Common myeloid progenitor, CD34-positive (primary cell): ENCODE data around the gene ENPP3. TPM values are rescaled to one million over a fixed set of nuclear protein-coding genes. Genes with fewer than 3 reads are reported as not detected.

Source experiments
- CTCF ChIA-PET: fragments of 350-600 bp; sonication (Branson Sonifier 250); formaldehyde crosslinking; loops from one replicate; lab custom pipeline; 2021; ENCODE audit warnings: antibody characterized with exemption; lab: Charles Lee
- POLR2A ChIA-PET: fragments of 350-600 bp; sonication (Branson Sonifier 250); formaldehyde crosslinking; loops from one replicate; lab custom pipeline; 2021; ENCODE audit warnings: antibody characterized with exemption; lab: Charles Lee
- DNase-seq, 3 donors: peaks; one replicate each; pipeline versions ENCODE4 v3.0.0 to v3.0.0-alpha.2; 2013
- H3K27ac ChIP-seq, 2 experiments: 1 replicate in 1 of 2; 2 replicates in 1 of 2; pipeline ENCODE4 v1.7.0; 2013; ENCODE audit warnings: inconsistent platforms in 2 of 2, low read length in 2 of 2, mild to moderate bottlenecking in 2 of 2, low read depth in 1 of 2, moderate library complexity in 1 of 2; ENCODE audit not compliant: severe bottlenecking in 2 of 2, insufficient read depth in 1 of 2, poor library complexity in 1 of 2
- H3K27me3 ChIP-seq, 5 experiments: replicated peaks in 2 of 5; 1 replicate in 3 of 5; 2 replicates in 2 of 5; pipeline versions ENCODE4 v1.6.1 to v1.7.0; 2013; ENCODE audit warnings: low read length in 4 of 5, mild to moderate bottlenecking in 2 of 5, moderate library complexity in 2 of 5, inconsistent platforms in 1 of 5; ENCODE audit not compliant: insufficient read depth in 5 of 5, control insufficient read depth in 4 of 5
- H3K36me3 ChIP-seq, 4 experiments: 1 replicate in 2 of 4; 2 replicates in 2 of 4; pipeline versions ENCODE4 v1.6.1 to v1.7.0; 2013; ENCODE audit warnings: low read length in 3 of 4, control low read depth in 1 of 4, mild to moderate bottlenecking in 1 of 4; ENCODE audit not compliant: control insufficient read depth in 4 of 4, insufficient read depth in 4 of 4
- H3K4me1 ChIP-seq, 4 experiments: 1 replicate in 3 of 4; 2 replicates in 1 of 4; pipeline versions ENCODE4 v1.6.1 to v1.7.1; 2013; ENCODE audit warnings: low read length in 3 of 4, mild to moderate bottlenecking in 3 of 4, control low read depth in 1 of 4, inconsistent platforms in 1 of 4, moderate library complexity in 1 of 4; ENCODE audit not compliant: control insufficient read depth in 4 of 4, insufficient read depth in 4 of 4; ENCODE audit errors: control extremely low read depth in 1 of 4
- H3K4me3 ChIP-seq, 7 experiments: 1 replicate in 4 of 7; 2 replicates in 3 of 7; pipeline versions ENCODE4 v1.5.1 to v1.7.0; 2013; ENCODE audit warnings: mild to moderate bottlenecking in 7 of 7, low read length in 6 of 7, moderate library complexity in 6 of 7, inconsistent platforms in 2 of 7, low read depth in 2 of 7, control low read depth in 1 of 7; ENCODE audit not compliant: insufficient read depth in 4 of 7, control insufficient read depth in 1 of 7; ENCODE audit errors: extremely low read depth in 1 of 7
- H3K9me3 ChIP-seq, 5 experiments: 1 replicate in 4 of 5; 2 replicates in 1 of 5; pipeline versions ENCODE4 v1.6.1 to v1.7.1; 2013; ENCODE audit warnings: low read length in 4 of 5, mild to moderate bottlenecking in 2 of 5, inconsistent platforms in 1 of 5, low read depth in 1 of 5, moderate library complexity in 1 of 5; ENCODE audit not compliant: control insufficient read depth in 4 of 5, insufficient read depth in 2 of 5; ENCODE audit errors: control extremely low read depth in 1 of 5
- WGBS: methylation state at CpG from one replicate; pipeline ENCODE4 v1.1.5; 2013; ENCODE audit not compliant: insufficient coverage; 5-methylcytosine and 5-hydroxymethylcytosine counted together
- polyA plus RNA-seq: library from polyadenylated mRNA; unstranded; fragments of 120-200 nt; gene quantifications from one replicate; pipeline ENCODE4 v1.2.1, GENCODE V29; 2013

The ENPP3 gene
- 0.70 TPM for polyA plus RNA-seq

DNA sequence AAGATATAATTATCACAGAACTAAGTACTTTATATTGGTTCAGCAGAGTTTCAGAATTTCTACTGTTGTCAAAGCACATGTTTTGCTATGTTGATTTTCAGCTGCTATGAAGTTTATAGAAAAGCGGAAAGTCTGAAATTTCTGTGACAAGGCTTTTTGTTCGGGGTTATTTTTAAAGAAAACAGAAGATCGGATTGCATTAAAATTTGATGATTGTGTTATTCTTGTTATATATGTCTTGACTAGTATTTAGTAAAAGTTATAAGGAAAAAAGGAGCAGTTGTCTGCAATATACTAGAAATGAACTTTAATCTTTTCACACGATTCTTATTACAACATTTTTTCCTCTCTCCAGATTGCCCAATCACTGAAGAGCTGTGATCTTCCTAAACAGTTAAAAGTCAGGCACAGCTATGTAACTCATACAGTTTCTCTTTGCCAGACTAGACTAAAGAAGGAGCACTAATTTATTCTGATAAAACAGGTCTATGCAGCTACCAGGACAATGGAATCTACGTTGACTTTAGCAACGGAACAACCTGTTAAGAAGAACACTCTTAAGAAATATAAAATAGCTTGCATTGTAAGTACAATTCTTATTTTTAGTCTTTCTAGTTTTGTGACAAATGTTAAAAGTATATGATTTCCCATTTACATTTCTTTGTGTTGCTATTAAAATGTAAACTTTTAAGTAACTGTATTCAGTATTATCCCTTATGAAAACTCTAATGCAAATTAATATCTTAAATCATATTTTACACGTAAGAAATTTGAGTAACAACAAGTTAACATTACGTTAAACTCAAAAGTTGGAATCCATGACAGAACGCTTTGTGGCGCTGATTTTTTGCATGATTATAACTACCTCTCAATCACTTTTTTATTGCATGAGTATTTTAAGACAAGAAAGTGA lies at the start of gene ENPP3:
ENPP3 (plus strand) TSS at position 423 of the 913 bp plus-strand sequence; CDS start at position 506, 83 bp downstream.
- H3K4me3 ChIP-seq = no peak within 1 kb of the TSS
- no peak for DNase-seq
- no peaks in the 10 kb centered on the region for H3K36me3 ChIP-seq
- H3K27ac ChIP-seq = peak within 1 kb of the TSS in 1 of 2 experiments; percentile 11
- CTCF ChIA-PET = interaction anchor here (0.6 to 1.6 kb wide), 3 partner anchors 8 to 653 kb away, joined by 3 to 9 read pairs (median 3); partner anchors contain the start of gene MED23
- H3K4me1 ChIP-seq = no peaks in the 10 kb centered on the region
- POLR2A ChIA-PET = no interaction called here
- no peaks in the 10 kb centered on the region for H3K9me3 ChIP-seq
- H3K27me3 ChIP-seq = no peaks in the 10 kb centered on the region
- WGBS = 100% methylated on average over 3 of the region's 10 CpGs

DNA sequence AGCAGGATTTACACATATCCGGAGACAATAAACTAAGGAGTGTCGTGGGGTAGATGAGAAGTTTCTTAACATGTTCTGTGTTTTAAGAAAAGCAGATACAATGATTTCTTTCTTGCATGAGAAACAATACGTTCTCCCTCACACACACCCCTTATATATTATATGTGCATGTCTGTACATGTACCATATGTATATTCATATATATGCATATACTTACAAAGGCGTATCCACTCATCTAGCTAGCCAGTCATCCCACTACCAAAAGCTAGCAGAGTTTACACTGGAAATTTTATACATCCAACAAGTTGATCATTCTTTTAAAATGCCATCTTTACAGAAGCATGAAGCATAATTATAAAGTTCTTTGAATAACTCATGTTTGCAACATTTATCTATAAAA lies 49.2 kb upstream of the ENPP3 start:
- Histone ChIP-seq H3K27ac (no peak overlapping the region), H3K36me3 (peaks cover 16 to 83% (median 45%) of the 10 kb centered on the region in 4 experiments), H3K4me1 (no peaks in the 10 kb centered on the region), H3K4me3 (no peak overlapping the region), H3K27me3 (no peaks in the 10 kb centered on the region), H3K9me3 (no peaks in the 10 kb centered on the region)
- DNase-seq = no peak
- POLR2A ChIA-PET = no interaction called here
- WGBS = no CpG with 5 or more reads among the region's 4 CpGs
- CTCF ChIA-PET = no interaction called here

DNA sequence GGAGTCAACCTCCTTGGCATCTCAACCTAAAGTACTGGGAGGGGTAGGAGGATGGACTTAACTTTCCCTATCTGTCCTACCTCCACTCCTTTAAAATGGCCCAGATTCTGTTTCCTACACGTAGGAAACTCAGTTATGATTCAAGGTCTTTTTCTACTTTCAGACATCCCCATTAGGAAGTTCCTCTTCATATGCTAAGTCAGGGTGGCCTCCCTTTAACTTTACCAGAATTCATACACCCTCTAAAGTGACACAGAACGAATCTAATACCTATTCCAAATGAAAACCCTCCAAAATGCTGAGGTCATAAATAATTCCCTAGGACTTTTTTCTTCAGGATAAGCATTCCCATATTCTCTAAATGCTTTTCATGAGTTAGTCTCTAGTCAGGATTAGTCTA lies 48.5 kb upstream of the ENPP3 start:
- Histone ChIP-seq H3K9me3 (no peaks in the 10 kb centered on the region), H3K27me3 (no peaks in the 10 kb centered on the region), H3K4me3 (no peak overlapping the region), H3K36me3 (peaks cover 20 to 81% (median 46%) of the 10 kb centered on the region in 4 experiments), H3K27ac (no peak overlapping the region), H3K4me1 (no peaks in the 10 kb centered on the region)
- no peak for DNase-seq
- ChIA-PET CTCF (no interaction called here), POLR2A (no interaction called here)
- WGBS = 93% methylated on average over 2 of the region's 2 CpGs

DNA sequence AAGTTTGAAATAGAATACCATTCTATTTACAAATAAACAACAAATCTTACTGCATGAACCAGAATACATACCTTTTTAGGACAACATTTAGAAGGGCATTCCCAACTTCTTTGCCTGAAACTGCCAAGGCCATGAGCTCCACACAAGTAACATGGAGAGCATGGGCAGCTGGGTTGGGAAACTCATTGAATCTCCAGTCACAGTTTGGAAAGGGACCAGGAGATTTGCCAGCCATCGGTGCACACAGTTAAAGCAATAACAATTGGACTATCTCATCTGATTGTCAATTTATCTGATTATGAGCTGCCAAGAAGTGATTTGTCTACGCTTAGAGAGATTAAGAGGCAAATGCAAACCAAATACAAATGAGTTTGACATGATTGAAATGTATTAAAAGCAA lies 44.2 kb upstream of the ENPP3 start:
- no peak overlapping the region for H3K4me3 ChIP-seq
- DNase-seq = no peak
- WGBS = no CpG with 5 or more reads among the region's 2 CpGs
- no peaks in the 10 kb centered on the region for H3K27me3 ChIP-seq
- CTCF ChIA-PET = interaction anchor here (1.0 kb wide), 1 partner anchor 8 kb away, joined by 3 read pairs; no protein-coding TSS in a partner anchor
- no peak overlapping the region for H3K27ac ChIP-seq
- H3K4me1 ChIP-seq = no peaks in the 10 kb centered on the region
- peaks cover 25 to 85% (median 57%) of the 10 kb centered on the region in 4 experiments for H3K36me3 ChIP-seq
- no peaks in the 10 kb centered on the region for H3K9me3 ChIP-seq
- POLR2A ChIA-PET = no interaction called here

DNA sequence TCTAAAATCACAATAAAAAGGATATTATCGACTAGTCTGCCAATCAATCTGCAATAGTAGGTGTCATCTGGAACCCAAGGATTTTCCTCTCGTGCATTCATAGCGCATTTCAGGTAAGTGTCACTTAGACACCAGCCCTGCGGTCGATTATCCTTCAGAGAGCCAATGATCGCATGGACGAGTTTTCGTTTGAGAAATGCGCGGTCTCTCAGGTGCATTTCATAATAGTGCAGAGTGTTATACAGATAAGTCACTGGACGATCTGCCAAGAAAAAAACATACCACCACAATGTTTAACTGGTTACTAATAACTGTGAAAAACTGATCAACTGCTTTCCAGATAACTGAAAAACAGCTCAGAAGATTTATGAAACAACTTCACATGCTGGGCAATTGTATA lies 43.0 kb upstream of the ENPP3 start:
- H3K36me3 ChIP-seq = peaks cover 25 to 86% (median 58%) of the 10 kb centered on the region in 4 experiments
- no peaks in the 10 kb centered on the region for H3K9me3 ChIP-seq
- CTCF ChIA-PET = interaction anchor here (0.6 kb wide), 1 partner anchor 28 kb away, joined by 3 read pairs; no protein-coding TSS in a partner anchor
- no peak for DNase-seq
- POLR2A ChIA-PET = no interaction called here
- WGBS = 100% methylated on average over 11 of the region's 11 CpGs
- H3K4me1 ChIP-seq = no peaks in the 10 kb centered on the region
- no peaks in the 10 kb centered on the region for H3K27me3 ChIP-seq
- no peak overlapping the region for H3K27ac ChIP-seq
- no peak overlapping the region for H3K4me3 ChIP-seq

DNA sequence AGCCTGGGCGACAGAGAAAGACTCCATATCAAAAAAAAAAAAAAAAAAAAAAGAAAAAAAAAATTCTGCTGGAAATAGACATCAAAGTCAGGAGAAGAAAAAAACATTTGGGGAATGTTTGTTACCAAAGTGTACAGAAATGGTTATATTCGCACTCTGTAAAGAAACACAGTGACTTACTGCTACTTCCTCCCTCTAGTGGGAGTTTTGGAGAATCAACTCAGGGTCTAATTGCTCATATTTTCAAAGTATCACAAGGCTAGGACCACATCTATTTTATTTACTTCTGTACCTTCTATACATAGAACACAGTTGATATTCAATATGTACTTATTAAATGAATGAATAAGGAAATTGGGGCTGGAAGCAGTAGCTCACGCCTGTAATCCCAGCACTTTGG lies 39.7 kb upstream of the ENPP3 start:
- peaks cover 14 to 84% (median 53%) of the 10 kb centered on the region in 4 experiments for H3K36me3 ChIP-seq
- ChIA-PET CTCF (interaction anchor here (0.9 to 2.2 kb wide), 7 partner anchors 10 to 712 kb away, joined by 3 to 7 read pairs (median 4); partner anchors contain the start of gene MED23), POLR2A (no interaction called here)
- no peaks in the 10 kb centered on the region for H3K27me3 ChIP-seq
- no peak overlapping the region for H3K4me3 ChIP-seq
- no peaks in the 10 kb centered on the region for H3K4me1 ChIP-seq
- H3K9me3 ChIP-seq = no peaks in the 10 kb centered on the region
- WGBS = no CpG with 5 or more reads among the region's 3 CpGs
- DNase-seq = peak; percentile 7 to 37 (median 36)
- H3K27ac ChIP-seq = no peak overlapping the region

DNA sequence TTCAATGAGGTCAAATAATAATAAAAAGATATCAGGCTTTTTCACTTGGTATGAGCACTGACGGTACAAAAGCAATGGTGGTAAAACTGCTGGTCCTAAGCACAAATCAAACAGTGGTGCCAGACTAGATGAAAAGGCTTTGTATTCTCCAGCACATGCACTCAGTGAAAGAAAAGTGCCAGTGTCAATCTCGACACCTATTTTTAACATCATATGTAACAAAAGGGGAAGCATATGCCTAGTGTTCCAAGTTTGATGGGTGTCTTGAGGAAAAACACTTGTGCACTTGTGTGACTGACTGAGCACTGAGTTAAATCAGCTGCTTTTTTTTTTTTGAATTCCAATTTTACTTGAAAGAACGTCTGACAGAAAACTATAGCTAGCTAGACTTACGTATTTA lies 36.4 kb upstream of the ENPP3 start:
- DNase-seq = no peak
- no peaks in the 10 kb centered on the region for H3K27me3 ChIP-seq
- no peaks in the 10 kb centered on the region for H3K4me1 ChIP-seq
- H3K27ac ChIP-seq = no peak overlapping the region
- H3K36me3 ChIP-seq = peaks cover 15 to 85% (median 46%) of the 10 kb centered on the region in 4 experiments
- H3K9me3 ChIP-seq = no peaks in the 10 kb centered on the region
- WGBS = 90% methylated on average over 2 of the region's 4 CpGs
- POLR2A ChIA-PET = no interaction called here
- CTCF ChIA-PET = interaction anchor here (0.9 to 2.0 kb wide), 5 partner anchors 9 to 715 kb away, joined by 3 to 7 read pairs (median 4); partner anchors contain the start of gene MED23
- H3K4me3 ChIP-seq = no peak overlapping the region
